Measurements from ENCODE around the gene VEPH1.

VEPH1 gene

GRCh38 chr3:157420606-157421130 lies 82.5 kb downstream of the VEPH1 start:
- no peak for DNase-seq

- DNase-seq = no peak
Measured at GRCh38 chr3:157418104-157418503, 85.1 kb downstream of the VEPH1 start.

- no peak for DNase-seq
Measured at GRCh38 chr3:157417247-157417646, 86.0 kb downstream of the VEPH1 start.

- DNase-seq = no peak
Measured at GRCh38 chr3:157416347-157417087, 86.7 kb downstream of the VEPH1 start.

- no peak for DNase-seq
Measured at GRCh38 chr3:157414861-157415260, 88.4 kb downstream of the VEPH1 start.

GRCh38 chr3:157412323-157412855 lies 90.8 kb downstream of the VEPH1 start:
- no peak for DNase-seq

- no peak for DNase-seq
Measured at GRCh38 chr3:157410945-157411344, 92.3 kb downstream of the VEPH1 start.

GRCh38 chr3:157409516-157409915 lies 93.7 kb downstream of the VEPH1 start:
- no peak for DNase-seq

GRCh38 chr3:157408499-157409149 lies 94.6 kb downstream of the VEPH1 start:
- no peak for DNase-seq

GRCh38 chr3:157407769-157408168 lies 95.4 kb downstream of the VEPH1 start:
- DNase-seq = no peak

- no peak for DNase-seq
Measured at GRCh38 chr3:157406394-157406793, 96.8 kb downstream of the VEPH1 start.

GRCh38 chr3:157405457-157405856 lies 97.8 kb downstream of the VEPH1 start:
- DNase-seq = no peak

GRCh38 chr3:157404381-157404780 lies 98.8 kb downstream of the VEPH1 start:
- DNase-seq = no peak

GRCh38 chr3:157398598-157398997 lies 104.6 kb downstream of the VEPH1 start:
- no peak for DNase-seq

- DNase-seq = no peak
Measured at GRCh38 chr3:157394411-157394810, 108.8 kb downstream of the VEPH1 start.

- DNase-seq = no peak
Measured at GRCh38 chr3:157393113-157393512, 110.1 kb downstream of the VEPH1 start.

- DNase-seq = no peak
Measured at GRCh38 chr3:157392104-157392503, 111.1 kb downstream of the VEPH1 start.

- DNase-seq = no peak
Measured at GRCh38 chr3:157390713-157391515, 112.3 kb downstream of the VEPH1 start.

GRCh38 chr3:157388976-157389375 lies 114.2 kb downstream of the VEPH1 start:
- no peak for DNase-seq

GRCh38 chr3:157387708-157388435 lies 115.3 kb downstream of the VEPH1 start:
- no peak for DNase-seq

- DNase-seq = no peak
Measured at GRCh38 chr3:157384491-157384890, 118.7 kb downstream of the VEPH1 start.

GRCh38 chr3:157384031-157384430 lies 119.2 kb downstream of the VEPH1 start:
- no peak for DNase-seq

- DNase-seq = no peak
Measured at GRCh38 chr3:157381606-157382005, 121.6 kb downstream of the VEPH1 start.
